Kidney (tissue), 14 donors: ENCODE measurements around the gene ANXA4. TPM values are rescaled to one million over a fixed set of nuclear protein-coding genes. Genes with fewer than 3 reads are reported as not detected.

Experiments used
- DNase-seq, 5 donors: peaks; one replicate each; pipeline ENCODE4 v3.0.0-alpha.2; 2013 to 2020
- FAIRE-seq: peaks from 2 replicates; lab custom pipeline; 2012; peaks lifted over from hg19 to GRCh38; lab: Jason Lieb, UNC
- H3K27ac ChIP-seq, 2 donors: one replicate each; pipeline ENCODE4 v1.7.0; 2013; ENCODE audit warnings: low read depth in 2 of 2, low read length in 2 of 2, inconsistent platforms in 1 of 2
- H3K27me3 ChIP-seq: one replicate; pipeline ENCODE4 v1.7.1; 2013; ENCODE audit warnings: low read length, inconsistent platforms; ENCODE audit not compliant: control insufficient read depth, insufficient read depth
- H3K36me3 ChIP-seq, 3 donors: one replicate each; pipeline versions ENCODE4 v1.7.0 to v1.7.1; 2013; ENCODE audit warnings: low read length in 3 of 3, control low read depth in 1 of 3, inconsistent platforms in 1 of 3; ENCODE audit not compliant: insufficient read depth in 3 of 3, control insufficient read depth in 2 of 3
- H3K4me1 ChIP-seq, 3 donors: one replicate each; pipeline versions ENCODE4 v1.7.0 to v1.7.1; 2013; ENCODE audit warnings: low read length in 3 of 3, inconsistent platforms in 1 of 3, low read depth in 1 of 3; ENCODE audit not compliant: control insufficient read depth in 2 of 3, insufficient read depth in 2 of 3
- H3K4me3 ChIP-seq, 3 donors: one replicate each; pipeline versions ENCODE4 v1.7.0 to v1.8.1; 2013; ENCODE audit warnings: low read length in 3 of 3, control low read depth in 1 of 3, inconsistent platforms in 1 of 3
- H3K9ac ChIP-seq, 3 donors: one replicate each; pipeline versions ENCODE4 v1.7.0 to v1.7.1; 2013; ENCODE audit warnings: low read length in 3 of 3, control low read depth in 1 of 3, inconsistent platforms in 1 of 3
- H3K9me3 ChIP-seq, 3 donors: one replicate each; pipeline versions ENCODE4 v1.7.0 to v1.7.1; 2013; ENCODE audit warnings: low read length in 3 of 3, control low read depth in 1 of 3, inconsistent platforms in 1 of 3; ENCODE audit not compliant: control insufficient read depth in 2 of 3, insufficient read depth in 1 of 3
- intact Hi-C: fragments of 100-400 bp; cut with DNase I; formaldehyde crosslinking; loops from one replicate; pipeline ENCODE4 v1.11.1; 2022
- polyA plus RNA-seq: library from polyadenylated mRNA; stranded (reverse); fragments of 350-450 nt; fragmentation: Illumina TruSeq; extraction: RNeasy Lipid Tissue Mini Kit (QIAGEN cat#74804); gene quantifications from one replicate; pipeline ENCODE4 v1.2.3, GENCODE V29; 2014; ENCODE audit warnings: low read depth, low replicate concordance; ENCODE audit not compliant: insufficient read depth
- total RNA-seq: library from RNA; stranded (reverse); fragmentation: NEBNext Ultra II Directional; extraction: Animal tissue kit (Norgen Biotek cat#: 25700); gene quantifications from one replicate; pipeline ENCODE4 v1.2.1, GENCODE V29; 2021
- TF ChIP-seq, protein P1 (sequence below): IDR thresholded peaks from 3 replicates; pipeline ENCODE4 v1.5.1; 2012; ENCODE audit warnings: mild to moderate bottlenecking, moderate library complexity, borderline replicate concordance; ENCODE audit not compliant: insufficient read depth; ENCODE audit errors: extremely low read depth
- donor health status: control.
- donor health status: control.
- donor health status: control.
- donor health status: control.
- donor health status: control.
- donor health status: DM: yes; HTN: yes; CAD: no.
- donor health status: Normal renal cell carcinoma (clear cell type).

Gene ANXA4
- total and polyA plus RNA-seq, 2 donors from 2014 or later, result 168 to 287 TPM

GRCh38 chr2:69785358-69785757 is 43.4 kb downstream of the ANXA4 start:
- FAIRE-seq, result no peak
- peaks cover 11 to 25% (median 15%) of the 10 kb centered on the region in 3 donors for H3K4me1 ChIP-seq

DNA sequence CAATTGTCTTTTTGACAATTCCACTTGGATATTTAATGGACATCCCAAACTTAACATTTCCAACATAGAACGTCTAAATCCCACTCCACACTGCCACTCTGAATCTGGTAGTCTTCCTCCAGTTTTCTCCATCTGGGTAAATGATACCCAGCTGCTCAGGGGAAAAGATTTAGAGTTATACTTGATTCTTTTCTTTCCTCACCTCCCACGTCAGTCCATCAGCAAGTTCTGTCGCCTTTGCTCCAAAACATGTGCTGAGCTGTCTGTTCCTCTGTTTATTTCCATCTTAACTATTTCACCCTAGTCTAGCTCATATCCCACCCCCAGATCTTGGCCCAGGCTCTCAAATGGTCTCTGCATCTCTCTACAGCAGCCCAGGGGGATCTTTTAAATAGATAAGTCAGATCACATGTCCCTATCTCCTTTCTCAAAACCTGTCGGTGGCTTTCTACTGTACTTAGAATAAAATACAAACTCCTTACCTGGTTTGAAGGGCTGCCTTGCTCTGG is 44.2 kb downstream of the ANXA4 start:
- intact Hi-C loops, result no loop called here
- no peaks in the 10 kb centered on the region for H3K27me3 ChIP-seq
- H3K36me3 ChIP-seq, result peaks cover 0 to 10% (median 4%) of the 10 kb centered on the region in 3 donors
- H3K27ac ChIP-seq, result no peak overlapping the region
- no peaks in the 10 kb centered on the region for H3K9me3 ChIP-seq
- H3K4me3 ChIP-seq, result no peak overlapping the region
- TF ChIP-seq, protein P1, sequence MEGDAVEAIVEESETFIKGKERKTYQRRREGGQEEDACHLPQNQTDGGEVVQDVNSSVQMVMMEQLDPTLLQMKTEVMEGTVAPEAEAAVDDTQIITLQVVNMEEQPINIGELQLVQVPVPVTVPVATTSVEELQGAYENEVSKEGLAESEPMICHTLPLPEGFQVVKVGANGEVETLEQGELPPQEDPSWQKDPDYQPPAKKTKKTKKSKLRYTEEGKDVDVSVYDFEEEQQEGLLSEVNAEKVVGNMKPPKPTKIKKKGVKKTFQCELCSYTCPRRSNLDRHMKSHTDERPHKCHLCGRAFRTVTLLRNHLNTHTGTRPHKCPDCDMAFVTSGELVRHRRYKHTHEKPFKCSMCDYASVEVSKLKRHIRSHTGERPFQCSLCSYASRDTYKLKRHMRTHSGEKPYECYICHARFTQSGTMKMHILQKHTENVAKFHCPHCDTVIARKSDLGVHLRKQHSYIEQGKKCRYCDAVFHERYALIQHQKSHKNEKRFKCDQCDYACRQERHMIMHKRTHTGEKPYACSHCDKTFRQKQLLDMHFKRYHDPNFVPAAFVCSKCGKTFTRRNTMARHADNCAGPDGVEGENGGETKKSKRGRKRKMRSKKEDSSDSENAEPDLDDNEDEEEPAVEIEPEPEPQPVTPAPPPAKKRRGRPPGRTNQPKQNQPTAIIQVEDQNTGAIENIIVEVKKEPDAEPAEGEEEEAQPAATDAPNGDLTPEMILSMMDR, result no peak
- FAIRE-seq (no peak), DNase-seq (peak in 1 of 5 donors; percentile 20)
- no peak overlapping the region for H3K9ac ChIP-seq
- H3K4me1 ChIP-seq, result peaks cover 7 to 28% (median 15%) of the 10 kb centered on the region in 3 donors

More at GRCh38 chr2:69785358-69785757, 43.4 kb downstream of the ANXA4 start:
- no peak overlapping the region for H3K27ac ChIP-seq
- H3K9me3 ChIP-seq, result no peaks in the 10 kb centered on the region
- DNase-seq, result no peak
- peaks cover 0 to 10% (median 4%) of the 10 kb centered on the region in 3 donors for H3K36me3 ChIP-seq
- no peaks in the 10 kb centered on the region for H3K27me3 ChIP-seq
- intact Hi-C loops, result no loop called here
- TF ChIP-seq, protein P1, result no peak
- H3K9ac ChIP-seq, result no peak overlapping the region
- no peak overlapping the region for H3K4me3 ChIP-seq

DNA sequence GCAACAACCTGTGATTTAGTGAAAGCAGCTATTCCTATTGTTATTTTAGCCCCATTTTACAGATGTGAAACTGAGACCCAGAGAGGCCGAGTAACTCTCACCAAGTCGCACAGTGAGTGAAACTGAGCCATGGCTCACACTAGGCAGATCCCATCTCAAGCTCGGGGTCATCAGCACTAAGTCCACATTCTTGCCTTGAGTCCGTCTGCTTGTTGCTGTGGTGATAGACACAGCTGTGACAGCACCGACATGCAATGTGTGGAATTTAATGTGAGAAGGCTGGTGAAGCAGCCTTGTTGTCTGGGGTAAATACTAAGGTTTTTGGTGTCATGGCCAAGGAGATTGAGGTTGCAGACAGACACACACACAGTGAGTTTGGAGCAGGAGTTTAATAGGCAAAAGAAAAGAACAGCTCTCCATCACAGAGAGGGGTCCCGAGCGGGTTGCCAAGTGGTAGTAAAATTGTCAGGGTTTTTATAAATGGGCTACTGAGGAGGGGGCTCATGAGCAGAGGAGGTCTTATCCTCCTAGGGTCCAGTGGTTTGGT is 47.3 kb downstream of the ANXA4 start:
- Histone ChIP-seq H3K9ac (peak overlapping the region in 1 of 3 donors; percentile 54), H3K27ac (peak overlapping the region; percentile 71 to 85), H3K36me3 (peaks cover 0 to 10% (median 4%) of the 10 kb centered on the region in 3 donors), H3K27me3 (no peaks in the 10 kb centered on the region), H3K9me3 (no peaks in the 10 kb centered on the region), H3K4me1 (peaks cover 7 to 38% (median 11%) of the 10 kb centered on the region in 3 donors), H3K4me3 (peak overlapping the region in 1 of 3 donors; percentile 6)
- intact Hi-C loops, result no loop called here
- TF ChIP-seq, protein P1, result no peak
- FAIRE-seq (no peak), DNase-seq (peak in 4 of 5 donors; percentile 80 to 96 (median 90))
